Activated CD4-positive, CD25-positive, alpha-beta regulatory T cell treated with anti-CD3 and anti-CD28 coated beads, Interleukin-2, amount 50 U/mL, for 16 hours (primary cell): ENCODE results near the gene SORCS2.

ENCODE experiments used
- DNase-seq: peaks from one replicate; pipeline ENCODE4 v3.0.0-alpha.2; 2020; ENCODE audit warnings: low read depth, low spot score

Gene SORCS2

DNA sequence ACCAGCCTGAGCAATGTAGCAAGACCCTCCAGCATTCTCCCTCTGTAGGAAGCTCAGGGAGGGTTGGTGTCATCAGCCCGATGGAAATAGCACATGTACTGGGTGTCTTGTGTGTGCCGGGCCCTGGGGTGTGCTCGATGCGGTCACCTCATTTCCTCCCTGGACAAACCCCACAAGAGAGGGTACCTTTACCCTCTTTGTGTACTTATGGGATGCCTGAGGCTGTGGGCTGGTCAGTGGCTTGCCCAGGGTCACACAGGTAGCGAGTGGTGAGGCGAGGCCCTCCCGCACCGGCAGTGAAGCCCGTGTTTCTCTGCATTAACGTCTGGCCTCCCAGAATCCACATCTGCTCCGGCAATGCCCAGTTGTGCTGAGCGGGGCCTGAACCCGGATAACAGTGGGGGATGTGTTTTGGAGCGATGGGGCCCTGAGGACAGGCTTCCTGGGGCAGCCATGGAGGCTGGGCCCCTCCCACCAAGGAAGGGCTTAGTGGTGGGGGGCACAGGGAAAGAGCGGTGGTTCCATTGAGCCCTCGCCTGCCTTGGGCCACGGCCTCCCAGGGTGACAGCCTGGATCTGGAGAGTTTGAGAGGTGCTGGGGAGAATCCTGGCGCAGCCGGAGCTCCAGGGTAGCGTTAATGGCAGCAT lies 234.3 kb downstream of the SORCS2 start:
- DNase-seq, result no peak

DNA sequence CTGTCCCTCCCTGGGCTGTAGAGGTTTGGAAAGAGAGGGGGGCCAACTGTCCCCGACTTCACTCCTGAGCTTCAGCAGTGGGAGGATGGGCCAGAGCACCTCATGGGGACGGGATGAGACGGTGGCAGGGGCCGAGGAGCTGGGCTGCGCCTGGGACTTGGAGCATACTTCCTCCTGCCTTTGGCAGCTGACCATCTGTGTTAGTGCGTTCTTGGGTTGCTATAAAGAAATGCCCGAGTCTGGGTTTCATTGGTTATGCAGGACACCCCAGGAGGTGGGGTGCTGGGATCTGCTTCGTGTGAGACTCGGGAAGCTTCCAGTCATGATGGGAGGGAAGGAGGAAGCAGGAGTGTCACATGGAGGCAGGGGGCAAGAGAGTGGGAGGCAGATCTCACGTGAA lies 235.0 kb downstream of the SORCS2 start:
- DNase-seq, result no peak

DNA sequence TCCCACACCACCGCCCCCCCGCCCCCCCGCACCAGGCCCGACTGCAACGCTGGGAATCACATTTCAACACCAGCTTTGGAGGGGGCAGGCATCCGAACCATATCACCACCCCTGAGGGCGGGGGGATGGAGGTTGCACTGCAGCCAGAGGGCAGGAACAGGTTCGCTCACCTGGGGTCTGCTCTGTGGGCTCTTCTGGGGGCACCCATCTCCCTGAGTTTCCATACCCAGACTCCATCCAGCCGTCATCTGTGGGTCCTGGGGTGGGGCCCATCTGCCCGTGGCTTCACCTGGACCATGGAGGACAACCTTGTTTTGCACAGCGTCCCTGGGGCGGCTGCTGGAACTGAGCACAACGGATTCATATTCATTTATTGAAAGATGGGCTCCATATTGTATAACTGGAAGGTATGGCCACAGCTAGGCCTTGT lies 235.5 kb downstream of the SORCS2 start:
- DNase-seq, result no peak

DNA sequence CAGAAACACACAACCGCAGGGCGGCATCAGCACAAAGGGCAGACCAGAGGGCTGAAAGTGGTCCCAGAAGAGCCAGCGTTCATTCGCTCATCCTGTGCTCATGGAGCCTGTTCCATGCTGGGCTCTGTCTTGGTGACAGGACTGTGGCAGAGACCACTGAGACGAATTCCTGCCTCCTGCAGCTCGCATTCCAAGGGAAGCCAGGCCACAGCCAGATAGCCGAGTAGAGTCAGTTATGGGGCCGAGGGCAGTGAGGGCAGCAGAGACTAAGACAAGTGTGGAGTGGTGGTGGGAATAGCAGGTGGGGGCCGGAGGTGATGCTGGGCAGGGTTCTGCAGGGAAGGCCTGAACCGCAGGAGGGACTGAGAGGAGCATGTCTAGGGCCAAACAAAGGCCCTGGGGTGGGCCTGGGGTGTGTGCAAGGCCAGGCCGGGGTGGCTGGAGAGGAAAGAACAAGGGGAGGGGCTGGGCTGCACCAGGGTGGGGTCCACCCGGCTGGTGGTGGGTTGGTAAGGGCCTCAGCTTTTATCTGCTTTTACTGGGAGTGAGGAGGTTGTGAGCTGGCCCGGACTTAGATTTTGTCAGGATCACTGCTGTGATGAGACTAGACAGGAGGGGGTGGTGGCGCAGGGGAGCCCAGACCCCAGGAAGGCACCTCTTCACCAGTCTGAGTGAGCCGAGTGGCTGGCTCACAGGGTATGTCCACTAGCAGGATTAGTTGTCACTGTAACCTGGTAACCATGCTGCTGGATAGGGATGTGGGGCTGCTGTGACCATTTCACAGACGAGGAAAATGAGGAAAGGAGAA lies 236.1 kb downstream of the SORCS2 start:
- DNase-seq, result no peak

DNA sequence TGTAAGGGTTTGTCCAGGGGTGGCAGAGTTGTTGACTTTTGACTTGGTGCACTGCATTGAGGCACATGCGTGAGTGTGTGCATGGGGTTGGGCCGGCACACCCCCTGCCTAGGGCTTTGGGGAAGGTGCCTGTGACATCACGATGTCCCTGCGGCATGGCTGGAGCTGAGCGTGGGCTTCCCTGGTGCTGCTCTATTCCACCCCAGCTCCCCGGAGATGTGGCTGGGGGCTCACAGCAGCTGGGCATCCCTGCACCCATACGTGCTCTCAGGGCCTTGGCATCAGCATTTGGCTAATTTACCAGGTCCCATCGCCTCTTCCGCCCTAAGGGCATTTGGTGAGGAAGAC lies 236.7 kb downstream of the SORCS2 start:
- DNase-seq, result no peak

DNA sequence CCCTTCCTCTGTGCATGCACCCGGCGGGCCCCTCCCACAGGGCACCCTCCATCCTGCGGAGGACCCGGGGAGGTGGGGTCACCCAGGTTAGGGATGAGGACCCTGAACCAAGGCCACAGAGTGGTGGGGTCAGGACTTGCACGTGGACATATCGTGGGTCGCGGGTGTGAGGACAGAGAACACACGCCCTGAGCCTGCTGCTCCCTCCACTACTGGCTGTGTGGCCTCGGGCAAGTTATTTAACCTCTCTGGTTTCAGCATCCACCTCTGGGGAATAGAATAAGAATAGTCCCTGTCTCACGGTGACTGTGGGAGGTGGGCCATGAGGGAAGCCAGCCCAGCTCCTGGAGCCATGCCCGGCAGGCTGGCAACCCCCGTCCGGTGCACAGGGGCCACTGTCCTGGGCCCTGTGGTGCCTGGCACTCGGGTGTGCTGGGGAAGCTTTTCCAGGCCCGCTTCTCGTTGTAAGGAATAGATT lies 237.3 kb downstream of the SORCS2 start:
- DNase-seq, result no peak

DNA sequence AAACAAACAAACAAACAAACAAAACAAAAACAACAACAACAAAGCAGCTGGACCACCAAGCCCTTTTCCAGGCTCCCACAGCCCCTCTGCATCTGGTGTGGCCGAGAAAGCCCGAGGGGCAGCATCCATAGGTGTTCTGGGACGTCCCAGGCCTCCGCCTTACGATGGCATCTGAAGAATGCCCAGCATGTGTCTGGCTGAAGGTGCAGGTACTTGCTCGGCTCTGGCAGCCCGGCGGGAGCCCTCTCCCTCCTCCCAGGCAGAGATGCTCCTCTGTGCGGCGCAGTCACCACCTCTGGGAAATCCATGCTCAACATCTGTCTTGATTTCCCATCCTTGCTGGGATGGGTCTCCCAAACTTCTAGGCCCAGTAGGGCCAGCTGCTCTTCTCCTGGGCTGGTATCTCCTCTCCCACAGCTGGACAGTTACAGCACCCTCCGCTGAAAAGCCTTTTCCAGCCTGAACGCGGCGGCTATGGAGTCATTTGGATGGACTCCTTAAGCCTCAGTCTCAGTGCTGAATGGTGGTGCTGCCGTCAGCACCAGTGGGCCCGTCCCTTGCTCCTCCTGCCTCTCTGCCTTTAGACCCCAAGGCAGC lies 238.1 kb downstream of the SORCS2 start:
- DNase-seq, result no peak

DNA sequence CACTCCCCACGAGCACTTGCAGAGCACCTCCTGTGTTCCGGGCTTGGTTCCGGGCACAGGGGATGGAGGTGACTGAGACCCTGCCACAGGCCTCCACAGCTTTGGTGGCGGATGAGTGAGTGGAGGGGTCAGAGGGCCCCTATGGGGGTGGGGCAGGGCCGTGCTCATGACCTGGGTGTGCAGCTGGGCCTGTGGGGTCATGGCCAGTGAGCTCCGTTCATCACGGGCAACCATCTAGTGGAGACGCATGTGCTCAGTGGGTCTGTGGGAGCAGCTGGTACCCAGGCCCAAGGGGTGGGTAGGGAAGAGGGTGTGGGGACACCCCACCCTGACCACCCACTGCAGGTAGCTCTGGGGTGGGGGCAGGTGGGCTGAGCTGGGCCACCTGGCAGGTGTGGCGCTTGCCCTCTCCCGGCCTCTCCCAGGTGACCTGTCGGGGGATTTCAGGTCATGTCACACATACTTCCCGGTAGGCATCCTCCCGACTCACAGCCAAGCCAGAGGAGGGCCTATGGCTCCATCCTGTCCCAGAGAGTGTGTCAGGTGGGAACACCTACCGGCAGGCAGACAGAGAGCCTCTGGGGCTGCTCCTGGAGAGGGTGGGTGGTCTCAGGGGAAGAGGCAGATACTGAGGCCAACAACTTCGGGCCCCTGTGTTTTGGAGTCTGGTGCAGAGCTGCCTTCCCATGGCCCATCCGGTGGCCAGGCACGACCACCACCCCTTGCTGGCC lies 238.8 kb downstream of the SORCS2 start:
- DNase-seq, result no peak

DNA sequence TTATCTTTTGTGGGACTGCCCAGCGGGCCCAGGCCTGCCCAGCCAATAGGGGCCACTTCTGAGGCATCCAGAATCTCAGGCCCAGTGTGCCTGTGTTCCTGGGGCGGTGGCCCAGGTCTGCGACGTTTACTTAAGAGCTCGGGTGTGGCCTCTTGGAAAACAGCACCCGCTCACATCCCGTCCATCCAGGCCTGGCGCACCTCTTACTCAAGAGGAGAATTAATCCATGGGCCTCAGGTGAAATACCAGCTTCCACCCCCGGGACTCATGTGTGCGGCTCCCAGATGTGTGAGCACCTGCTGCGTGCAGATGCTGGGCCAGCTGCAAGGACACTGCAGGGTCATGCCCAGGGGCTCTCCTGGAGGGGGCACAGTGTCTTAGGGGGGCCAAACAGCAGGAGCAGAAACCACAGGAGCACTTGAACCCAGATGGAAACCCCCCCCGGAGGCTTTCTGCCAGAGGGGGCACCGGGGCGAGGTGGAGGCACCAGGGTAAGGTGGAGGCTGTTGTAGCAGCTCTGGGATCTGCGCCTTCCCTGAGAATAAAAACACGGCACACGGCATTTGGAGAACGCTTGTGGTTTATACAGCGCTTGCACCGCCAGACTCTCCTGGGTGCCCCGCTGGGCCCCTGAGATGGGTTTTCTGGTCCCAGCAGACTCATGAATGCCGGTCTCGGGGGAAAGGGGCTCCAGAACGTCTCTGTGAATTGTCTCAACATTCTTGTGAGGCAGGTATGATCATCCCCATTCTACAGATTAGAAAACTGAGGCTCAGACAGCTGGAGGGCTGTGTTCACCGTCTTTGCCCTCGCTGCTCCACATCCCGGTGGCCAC lies 239.6 kb downstream of the SORCS2 start:
- DNase-seq, result no peak

DNA sequence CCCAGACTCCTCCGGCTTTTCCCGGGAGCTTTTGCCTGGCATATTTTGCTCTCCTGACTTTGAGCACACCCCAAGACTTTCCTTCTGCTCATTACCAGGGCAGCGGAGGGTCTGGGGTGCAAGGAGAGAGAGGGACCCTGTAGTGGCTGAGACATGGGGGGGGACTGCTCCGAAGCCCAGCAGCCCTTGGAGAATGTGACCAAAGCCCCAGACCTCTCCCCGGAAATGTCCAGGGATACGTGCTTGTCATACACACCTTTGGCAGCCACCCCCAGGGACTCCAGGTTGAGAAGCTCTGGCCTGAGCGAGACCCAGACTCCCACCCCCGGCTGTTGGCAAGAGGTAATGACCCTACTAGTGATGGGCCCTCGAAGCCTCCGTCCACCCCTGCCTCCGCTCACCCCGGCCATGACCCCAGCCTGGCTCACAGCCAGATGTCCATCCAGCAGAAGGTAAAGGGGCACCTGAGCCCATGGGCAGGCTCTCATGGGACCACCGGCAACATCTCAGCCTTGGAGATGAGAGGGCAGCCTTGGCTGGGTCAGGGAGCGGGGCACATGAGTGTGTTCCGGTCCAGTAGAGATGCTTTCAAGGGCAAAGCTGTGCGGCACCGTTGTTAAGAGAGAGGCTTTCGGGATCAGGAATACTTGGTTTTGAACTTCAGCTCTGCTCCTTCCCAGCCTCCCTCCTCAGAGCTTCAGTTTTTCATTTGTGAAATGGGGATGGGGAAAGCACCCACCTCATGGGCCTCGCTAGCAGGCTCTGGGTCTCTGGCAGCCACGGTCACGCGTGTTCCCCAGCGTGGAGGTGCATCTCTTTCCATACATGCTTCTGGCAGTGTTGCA lies 240.4 kb downstream of the SORCS2 start:
- no peak for DNase-seq

DNA sequence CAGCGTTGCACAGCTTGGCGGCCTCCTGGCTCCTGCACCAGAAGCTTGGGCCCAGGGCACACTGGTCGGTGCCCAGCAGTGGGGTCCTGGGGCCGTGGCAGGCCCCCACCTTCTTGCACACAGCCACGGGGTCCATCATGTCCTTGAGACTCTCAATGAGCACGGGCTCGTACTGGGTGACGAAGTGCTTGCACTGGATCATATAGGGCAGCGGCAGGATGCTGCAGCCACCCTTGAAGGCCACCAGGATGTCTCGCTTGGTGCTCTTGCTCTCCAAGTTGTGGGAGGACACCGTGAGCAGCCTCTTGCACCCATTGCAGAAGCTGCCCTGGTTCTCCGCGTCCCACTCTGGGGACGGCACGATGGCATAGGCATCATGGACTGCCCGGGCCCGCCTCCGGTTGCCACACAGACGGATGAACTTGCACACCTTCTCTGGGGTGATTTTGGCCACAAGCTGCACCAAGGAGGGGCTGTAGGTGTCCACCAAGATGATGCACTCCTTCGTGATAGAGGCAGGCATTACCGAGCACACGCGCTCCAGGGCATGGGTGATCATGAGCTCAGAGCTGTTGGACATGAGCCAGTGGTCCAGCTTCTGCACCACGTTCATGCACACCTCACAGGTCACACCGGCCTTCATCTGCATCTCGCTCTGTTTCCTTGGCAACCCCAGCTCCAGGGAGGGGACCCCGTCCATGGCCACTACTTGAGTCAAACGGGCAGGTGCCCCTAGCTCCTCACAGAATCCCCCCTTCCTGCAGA lies 241.2 kb downstream of the SORCS2 start:
- DNase-seq, result no peak

DNA sequence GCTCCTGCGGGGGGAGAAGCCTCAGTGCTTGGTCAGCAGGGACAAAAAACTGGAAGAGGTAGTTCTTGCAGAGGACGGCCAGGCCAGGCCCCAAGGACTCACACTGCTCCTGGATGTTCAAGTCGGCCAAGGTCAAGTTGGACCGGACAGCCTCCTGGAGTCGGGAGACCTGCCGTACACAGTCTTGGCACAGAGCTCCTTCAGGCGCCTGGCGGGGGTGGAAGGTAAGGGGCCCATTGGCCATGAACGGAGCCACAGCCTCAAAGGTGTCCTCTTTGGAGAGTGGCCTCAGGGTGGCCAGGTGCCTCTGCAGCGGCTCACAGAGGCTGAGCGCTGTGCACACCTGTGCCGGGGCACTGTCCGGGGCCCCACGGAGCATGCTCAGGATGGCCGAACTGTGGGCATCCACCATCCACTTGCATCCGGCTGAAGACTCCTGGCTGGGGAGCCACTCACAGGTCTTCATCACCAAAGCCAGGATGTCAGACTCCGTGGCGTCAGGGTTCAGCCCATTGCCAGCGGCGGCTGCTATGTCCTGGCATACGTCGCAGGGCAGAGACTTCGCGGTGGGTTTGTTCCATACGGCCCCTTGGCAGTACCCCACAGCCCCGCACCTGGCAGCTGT lies 241.9 kb downstream of the SORCS2 start:
- DNase-seq, result no peak

DNA sequence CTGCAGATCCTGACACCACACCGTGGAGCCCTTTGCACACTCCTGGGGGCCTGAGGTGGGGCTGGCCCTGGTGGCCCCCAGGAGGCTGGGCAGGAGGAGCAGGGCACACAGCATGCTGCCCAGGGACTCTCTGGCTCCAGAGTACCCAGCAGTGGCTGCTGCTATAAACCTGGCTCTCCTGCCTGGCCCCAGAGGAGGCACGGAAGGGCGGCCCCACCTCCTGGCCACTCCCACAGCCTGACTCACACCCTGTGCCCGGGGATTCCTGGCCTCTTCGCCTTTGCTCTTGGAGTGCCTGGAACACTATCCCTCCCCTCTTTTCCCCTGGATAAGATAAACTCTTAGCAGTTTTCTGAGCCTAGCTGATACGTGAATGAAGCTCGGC lies 242.4 kb downstream of the SORCS2 start, which contains the start of gene PSAPL1:
Gene PSAPL1 (minus strand): TSS at position 165 of the 385 bp plus-strand sequence. CDS start 51 bp downstream, at position 114.
- no peak for DNase-seq

DNA sequence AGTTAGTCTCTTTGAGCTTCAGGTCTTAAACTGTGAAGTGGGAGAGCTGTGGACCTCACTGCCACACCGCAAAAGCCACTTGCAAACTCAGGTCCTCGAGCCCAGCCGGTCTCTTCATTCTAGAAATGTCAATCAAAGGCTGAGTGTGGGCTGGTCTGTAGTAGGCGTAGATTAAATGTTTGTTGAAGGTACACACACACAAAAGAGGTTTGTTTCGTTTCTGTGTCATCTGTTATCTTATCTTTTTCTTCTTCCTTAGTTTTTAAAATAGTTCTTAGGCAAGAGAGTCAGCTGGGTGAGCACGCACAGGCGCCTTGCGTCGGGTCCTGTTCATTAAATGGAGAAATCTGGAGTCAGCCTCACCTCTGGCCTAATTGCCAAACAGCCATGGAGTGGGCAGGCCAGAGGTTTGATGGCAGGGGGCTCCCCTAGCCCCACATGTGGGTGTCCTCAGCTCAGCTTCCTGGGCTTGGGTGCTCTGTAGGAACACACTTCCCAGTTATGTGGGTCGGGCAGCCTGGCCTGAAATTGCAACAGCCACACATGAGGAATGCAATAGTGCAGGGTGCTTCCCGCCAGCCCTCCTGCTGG lies 243.2 kb downstream of the SORCS2 start:
- DNase-seq, result no peak

DNA sequence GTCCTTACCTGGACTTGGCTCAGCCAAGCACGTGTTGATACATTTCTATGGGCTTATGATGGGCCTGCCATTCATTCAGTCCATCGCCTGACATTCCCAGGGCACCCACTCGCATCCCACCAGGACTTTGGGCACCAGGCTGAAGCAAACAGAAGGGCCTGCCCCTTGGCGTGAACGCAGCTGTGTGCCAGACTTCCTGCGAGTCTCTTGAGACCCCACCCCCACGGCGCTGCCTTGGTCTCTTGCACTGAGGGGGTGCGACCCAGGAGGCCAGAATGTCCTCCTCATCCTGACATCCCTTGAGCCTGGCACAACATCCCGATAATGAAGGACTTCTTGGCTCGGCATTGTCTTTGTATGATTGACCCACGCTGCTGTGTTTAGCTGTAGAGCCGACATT lies 243.9 kb downstream of the SORCS2 start:
- DNase-seq, result no peak

DNA sequence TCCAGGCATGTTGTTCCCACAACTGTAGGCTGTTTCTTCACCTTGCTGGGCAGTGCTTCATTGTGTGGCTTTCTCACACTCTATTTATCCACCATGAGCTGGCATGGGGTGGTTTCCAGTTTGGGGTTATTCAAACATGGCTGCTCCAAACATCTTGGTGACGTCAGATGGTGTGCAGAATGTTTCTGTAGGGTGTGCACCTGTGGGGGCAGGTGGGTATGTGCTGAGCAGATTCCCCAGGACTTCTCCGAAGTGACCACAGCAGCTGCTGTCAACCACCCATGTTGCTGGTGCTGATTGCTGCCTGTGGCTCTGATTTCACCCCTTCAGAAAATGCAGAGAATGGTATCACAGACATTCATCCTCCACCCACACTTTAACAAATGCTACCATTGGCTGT lies 247.4 kb downstream of the SORCS2 start:
- no peak for DNase-seq

DNA sequence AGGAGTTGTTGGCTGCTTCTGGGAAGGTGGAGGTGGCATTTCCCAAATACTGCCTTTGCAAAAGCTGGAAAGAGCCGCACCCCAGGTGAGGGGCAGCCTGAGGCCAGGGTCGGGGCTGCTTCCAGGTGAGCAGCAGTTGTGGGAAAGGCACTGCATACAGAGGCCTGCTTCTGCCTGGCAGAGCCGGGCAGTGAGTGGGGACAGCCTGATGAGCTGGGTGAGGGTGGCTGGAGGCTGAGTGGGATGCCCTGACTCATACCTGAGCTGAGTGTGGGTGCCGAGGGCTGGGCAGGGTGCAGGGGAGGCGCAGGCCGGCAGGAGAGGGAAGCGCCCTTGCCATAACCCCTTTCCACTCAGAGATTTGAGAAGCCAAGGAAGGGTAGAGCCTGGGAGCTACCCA lies 248.9 kb downstream of the SORCS2 start:
- DNase-seq, result no peak

DNA sequence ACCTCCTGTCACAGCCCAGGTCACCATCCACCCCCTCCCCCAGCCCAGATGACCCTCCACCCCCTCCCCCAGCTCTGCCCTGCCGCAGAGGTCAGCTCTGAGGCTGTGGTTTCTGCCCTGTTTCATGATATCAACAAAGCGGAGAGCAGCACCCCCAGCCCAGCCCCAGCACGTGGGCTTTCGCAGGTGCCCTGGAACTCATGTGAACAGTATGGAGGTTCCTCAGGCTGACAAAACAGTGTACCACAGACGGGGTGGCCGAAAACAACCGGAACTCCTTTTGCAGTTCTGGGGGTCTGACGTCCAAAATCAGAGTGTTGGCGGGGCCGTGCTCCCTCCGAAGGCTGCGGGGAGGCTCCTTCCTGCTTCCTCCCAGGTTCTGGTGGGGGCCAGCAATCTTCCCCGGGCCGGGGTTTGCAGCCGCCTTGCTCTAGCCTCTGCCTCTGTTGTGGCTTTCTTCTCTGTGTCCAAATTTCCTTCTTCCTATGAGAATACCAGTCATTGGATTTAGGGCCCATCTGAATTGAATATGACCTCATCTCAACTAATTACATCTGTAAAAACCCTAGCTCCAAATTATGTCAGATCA lies 250.3 kb downstream of the SORCS2 start:
- no peak for DNase-seq
